Measurements from ENCODE around the gene TEX2.
"Not testable (repeated sequence)": the region's sequence is repeated elsewhere in the genome, so short reads cannot be mapped to it uniquely, and the experiment has no call there.

Gene TEX2

DNA sequence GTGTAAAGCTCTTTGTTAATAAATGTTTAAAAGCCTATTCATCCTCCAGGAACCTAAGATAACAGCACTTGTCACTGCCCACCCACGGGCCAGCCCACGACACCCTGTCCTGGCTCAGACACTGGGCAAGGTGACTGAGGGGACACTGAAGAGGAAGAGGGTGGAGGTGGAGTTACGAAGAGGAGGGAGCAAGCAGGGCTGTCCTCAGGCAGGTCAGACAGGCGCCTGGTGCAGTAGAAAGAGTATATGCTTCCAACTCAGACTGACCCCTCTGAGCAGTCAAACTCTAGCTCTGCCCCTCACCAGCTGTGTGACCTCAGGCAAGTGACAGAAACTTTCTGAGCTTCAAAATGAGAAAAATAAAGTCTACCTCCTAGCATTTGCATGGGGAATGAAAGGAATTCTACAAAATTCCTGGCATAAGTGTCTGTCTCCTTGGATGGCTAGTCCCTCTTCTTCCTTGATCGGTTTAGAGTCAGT, 22.8 kb downstream of the TEX2 start:
- DNase-seq (ENCODE audit: low read depth), result no peak

DNA sequence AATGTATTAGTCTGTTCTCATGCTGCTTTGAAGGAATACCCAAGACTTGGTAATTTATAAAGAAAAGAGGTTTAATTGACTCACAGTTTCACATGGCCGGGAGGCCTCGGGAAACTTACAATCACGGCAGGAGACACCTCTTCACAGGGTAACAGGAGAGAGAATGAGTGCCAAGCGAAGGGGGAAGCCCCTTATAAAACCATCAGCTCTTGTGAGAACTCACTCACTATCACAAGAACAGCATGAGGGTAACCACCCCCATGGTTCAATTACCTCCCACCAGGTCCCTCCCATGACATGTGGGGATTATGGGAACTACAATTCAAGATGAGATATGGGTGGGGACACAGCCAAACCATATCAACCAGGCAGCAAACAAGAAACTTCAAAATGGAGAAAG, 24.6 kb downstream of the TEX2 start:
- DNase-seq (ENCODE audit: low read depth), result not testable (repeated sequence)

DNA sequence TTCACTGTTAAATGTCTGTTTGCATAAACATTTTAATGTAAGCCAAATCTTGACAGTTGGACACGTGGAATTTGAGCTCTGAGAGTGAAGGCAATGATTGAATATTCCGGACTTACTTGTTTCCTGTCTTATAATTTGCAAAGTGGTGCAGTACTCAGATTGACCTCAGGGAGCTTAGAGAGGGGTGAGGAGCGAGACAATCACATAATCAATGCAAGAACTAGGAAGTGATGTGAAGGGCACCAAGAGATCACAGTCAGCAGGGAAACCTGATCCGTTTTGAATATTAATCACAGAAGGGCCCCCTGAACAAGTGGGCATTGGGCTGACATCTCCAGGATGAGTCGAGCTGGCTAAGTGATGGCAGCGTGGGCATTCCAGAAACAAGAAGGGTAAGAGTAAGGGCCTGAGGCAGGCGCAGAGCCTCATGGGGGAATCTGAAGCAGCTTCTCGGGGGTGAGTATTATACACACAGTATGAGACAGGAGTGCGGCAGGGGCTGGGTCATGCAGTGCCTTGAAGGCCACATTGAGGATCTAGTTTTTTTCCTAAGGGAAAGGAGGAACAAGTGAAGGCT, 26.1 kb downstream of the TEX2 start:
- DNase-seq (ENCODE audit: low read depth), result no peak

DNA sequence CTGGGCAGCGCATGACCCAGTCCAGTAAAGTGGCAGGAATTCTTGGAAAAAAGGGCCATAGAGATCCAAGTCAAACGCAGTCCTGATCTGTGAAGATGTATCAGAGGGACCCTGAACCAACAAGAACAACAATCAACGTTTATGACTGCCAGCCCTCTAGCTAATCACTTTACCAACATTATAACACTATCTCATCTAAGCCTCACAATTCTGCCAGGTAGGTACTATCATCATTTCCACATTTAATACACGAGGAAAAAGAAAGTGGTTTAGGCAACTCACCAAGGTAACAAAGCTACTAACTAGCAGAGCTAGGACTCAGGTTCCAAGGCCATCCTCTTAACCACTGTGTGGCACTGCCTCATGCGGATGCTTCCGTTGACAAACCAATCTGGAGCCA, 28.1 kb downstream of the TEX2 start:
- DNase-seq (ENCODE audit: low read depth), result no peak

DNA sequence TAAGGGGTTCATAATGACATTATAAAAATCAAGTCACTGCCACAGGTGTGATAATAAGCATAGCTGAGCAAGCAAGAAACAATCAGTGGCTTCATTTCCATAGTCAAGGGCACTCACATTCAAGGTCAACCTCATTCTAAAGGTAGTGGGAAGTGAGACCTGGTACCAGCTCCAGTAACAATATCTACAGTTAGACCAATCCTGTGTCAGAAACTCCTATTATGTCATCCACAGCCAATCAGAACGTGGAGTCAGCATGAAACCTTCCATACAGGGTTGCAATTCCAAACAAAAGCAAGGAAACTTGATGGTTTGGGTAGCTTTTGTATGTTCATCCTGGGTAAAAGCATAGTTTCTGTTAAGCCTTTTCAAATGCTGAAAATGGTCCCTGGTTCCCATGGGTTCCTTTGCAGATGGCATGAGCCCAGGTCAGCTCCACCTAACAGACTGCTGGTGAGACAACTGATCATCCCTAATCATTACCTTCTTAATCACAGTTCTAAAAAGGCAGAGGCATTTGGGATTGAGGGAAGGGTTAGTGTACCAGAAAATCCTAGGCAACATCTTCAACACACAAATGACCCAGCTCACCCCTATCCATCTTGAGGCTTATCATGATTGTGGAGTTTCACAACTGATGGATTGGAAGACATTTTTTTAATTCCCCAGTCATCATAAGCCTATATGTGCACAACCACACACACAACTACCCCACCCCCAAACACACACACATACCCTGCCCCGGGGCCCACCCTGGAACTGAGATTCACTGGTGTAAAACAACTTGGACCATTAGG, 30.4 kb downstream of the TEX2 start:
- DNase-seq (ENCODE audit: low read depth), result no peak

DNA sequence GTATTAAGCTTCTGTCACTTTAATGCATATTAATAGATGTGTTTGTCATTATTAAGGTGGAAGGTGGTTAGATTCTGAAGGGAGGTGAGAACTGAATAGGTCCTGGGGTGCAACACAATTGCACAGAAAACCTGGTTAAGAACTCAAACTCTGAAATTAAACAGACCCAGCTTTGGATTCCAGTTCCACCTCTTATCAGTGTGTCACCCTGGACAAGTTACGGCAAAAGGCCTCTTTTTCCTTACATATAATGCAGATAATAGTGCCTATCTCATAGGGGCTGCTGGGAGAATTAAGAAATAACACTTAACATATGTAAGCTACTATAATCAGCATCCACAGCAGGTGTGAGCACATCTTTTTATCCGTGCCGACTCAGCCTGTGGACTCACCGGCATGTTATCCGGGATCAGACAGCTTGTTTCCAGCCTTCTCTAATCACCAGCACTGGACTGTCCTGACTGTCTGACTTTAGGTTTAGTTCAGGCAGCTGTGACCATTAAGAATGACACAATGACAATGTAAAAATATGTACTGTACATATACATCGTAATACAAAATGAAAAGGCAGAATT, 31.4 kb downstream of the TEX2 start:
- no peak for DNase-seq (ENCODE audit: low read depth)

DNA sequence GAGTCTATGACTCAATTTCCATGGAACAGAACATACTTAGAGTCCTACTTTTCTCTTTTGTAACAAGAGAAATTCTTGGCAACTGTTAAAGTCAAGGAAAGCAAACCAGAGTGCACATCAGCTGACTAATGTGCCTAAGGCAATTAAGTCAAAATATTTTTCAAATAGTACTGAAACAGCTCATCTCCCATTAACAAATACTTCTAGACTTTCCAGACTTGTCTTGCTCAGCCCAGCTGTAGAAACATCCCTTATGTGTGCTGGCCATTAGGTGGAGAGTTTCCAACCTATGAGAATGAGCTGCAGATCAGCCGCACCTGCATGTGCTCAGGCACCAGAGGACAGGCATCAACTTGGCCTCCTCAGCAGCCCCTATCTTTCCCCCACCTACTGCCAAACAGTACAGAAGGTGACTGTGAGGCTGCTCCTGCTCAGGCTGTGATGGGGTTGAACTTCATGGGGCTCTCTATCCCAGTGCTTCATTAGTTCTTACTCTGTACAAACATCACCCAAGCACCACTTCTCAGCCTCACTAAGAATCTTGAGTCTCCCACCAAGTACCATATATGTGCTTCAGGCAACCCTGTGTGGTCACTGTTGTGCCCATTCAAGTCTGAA, 32.2 kb downstream of the TEX2 start:
- DNase-seq (ENCODE audit: low read depth), result peak; percentile 85

DNA sequence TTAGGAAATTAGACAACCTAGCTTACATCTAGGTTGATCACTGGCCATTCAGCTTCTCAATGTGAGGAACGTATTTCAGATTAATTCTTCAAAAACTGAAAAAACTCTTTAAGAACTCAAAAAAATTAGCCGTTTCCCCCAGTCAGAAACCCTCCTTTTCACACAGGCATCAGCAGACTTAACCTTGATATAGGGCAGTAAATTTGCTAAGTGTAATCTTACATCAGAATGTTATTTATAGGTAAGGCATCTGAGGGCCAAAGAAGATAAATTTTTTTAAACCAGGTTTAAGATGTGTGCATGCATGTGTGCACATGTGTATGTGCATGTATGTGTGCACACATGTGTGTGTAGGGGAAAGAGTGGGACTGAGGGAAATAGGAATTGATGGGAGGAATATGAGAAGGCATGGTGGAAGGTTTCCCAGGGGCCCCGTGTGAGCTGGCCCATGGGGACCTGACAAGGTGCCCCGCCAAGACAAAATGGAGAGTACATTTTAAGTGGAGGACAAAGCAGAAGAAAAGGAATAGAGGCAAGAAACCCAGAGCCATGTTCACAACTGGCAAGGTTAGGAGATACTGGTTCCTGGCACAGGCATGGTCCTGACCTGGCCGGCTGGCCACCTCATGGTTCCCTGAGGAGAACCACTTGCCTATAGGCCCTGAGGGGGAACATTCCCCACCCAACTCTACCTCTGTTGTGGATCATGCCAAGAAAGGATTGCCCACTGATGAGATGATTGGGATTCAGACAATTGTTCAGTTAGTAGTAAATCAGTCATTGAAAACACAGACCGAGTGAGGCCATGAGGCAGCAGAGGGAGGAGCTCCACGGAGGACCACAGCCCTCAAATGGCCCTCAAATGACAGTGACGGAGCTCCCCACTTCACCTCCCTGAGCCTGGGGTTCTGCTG, 33.0 kb downstream of the TEX2 start:
- no peak for DNase-seq (ENCODE audit: low read depth)

DNA sequence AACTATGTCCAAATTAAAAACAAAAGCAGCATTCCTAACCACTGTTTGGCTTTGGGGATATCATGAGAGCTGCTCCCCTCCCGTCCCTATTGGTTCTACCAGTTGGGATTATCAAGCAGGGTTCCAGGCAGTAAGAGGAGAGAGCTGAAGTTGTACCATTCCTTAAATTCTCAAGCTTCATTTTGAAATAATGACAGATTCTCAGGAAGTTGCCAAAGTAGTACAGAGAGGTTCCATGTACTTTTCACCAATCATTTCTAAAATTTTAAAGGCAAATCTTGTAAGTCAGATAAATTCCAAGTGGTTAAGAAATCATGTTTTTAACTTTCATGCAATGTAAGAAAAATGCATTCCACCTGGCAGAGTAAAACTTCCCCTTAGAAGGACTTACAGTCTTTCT, 36.9 kb downstream of the TEX2 start:
- DNase-seq (ENCODE audit: low read depth), result no peak

DNA sequence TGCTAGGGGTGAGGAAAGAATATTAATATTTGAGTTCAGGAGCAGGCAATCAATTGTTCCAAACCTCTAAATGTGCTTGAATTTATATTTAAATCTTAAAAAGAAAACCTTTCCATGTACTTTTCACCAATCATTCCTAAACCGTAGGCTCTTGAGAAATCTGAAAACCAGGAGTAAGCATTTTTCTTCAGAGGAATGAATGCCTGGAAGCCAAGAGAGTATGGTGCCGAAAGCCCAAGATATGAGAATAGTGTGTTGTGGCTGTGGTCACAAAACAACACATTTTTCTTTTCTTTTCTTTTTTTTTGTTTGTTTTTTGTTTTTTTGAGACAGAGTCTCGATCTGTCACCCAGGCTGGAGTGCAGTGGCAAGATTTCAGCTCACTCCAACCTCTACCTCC, 37.6 kb downstream of the TEX2 start:
- no peak for DNase-seq (ENCODE audit: low read depth)

DNA sequence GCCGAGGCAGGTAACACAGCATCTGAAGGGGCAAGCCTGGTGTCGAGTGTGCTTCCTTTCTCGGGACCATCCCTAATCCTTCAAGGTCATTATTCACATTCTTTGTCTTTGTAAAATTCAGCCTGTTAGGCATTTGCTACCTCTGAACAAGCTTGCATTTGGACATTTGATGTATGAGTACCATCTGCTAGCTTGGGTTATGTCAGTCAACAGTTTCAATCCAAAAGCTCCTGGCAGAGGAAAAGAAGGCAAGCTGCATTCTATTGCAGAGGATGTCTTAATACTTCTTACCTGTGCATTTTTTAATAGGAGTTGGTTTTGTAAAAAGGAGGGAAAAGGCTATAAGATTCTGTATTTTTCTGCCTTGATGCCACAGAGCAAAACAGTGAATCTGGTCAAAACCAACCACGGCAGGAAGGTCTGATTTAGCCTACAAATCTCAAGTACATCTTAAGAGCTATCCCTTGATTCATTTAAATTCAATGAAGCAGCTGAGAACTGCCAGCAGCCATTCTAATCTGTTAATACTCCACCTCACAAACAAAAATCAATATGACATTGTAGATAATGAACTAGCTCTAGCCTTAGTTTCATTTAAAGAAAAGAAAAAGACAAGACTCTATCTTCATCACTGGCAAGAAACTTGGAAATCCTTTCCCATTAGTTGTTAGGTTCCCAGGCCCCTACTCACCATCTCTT, 39.0 kb downstream of the TEX2 start:
- DNase-seq (ENCODE audit: low read depth), result no peak

DNA sequence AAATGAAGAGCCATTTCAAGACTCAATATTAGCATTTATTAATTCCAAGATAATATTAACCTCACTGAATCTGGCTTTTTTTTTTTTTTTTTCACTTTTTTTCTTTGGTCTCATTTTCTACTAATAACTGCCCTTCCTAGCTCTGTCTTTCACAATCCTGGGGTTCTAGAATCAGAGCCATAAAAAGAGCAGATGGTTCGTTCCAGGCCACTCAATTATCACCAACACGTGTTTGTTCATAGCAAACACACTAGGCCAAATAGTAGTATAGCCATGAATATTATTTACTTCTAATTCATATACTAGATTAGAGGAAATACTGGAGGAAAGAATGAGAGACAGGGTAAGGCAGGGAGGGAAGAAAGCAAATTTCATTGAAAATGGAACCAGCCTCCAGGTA, 39.8 kb downstream of the TEX2 start:
- no peak for DNase-seq (ENCODE audit: low read depth)

DNA sequence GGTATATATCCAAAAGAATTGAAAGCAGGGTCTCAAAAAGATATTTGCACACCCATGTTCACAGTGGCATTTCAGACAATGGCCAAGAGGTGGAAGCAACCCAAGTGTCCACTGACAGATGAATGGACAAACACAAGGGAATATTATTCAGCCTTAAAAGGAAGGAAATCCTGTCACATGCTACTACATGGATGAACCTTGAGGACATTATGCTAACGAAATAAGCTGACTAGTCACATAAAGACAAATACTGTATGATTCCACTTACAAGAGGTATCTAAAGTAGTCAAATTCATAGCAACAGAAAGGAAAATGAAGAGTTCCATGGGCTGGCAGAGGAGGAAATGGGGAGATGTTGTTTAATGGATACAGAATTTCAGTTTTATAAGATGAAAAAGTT, 41.4 kb downstream of the TEX2 start:
- DNase-seq (ENCODE audit: low read depth), result no peak

DNA sequence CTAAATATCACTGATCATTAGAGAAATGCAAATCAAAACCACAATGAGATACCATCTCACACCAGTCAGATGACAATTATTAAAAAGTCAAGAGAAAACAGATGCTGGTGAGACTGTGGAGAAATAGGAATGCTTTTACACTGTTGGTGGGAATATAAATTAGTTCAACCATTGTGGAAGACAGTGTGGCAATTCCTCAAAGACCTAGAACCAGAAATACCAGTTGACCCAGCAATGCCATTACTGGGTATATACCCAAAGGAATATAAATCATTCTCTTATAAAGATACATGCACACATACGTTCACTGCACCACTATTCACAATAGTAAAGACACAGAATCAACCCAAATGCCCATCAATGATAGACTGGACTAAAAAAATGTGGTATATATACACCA, 42.5 kb downstream of the TEX2 start:
- not testable (repeated sequence) for DNase-seq (ENCODE audit: low read depth)

DNA sequence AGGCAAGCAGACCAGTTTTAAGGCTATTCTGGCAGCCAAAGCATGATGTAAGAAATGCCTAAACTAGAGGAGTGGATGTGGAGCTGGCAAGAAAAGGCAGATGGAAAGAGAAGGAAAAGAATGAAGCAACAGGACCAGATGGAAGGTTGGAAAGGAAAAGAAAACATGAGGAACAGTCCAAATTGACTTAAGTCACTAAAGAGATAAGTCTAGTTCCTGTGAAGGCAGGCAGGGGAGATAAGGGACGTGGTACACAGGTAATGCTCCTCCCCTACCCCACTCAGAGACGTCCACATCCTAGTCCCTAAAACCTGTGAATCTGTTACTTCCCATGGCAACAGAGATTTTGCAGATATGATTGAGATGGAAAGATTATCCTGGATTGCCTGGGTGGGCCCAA, 43.5 kb downstream of the TEX2 start:
- no peak for DNase-seq (ENCODE audit: low read depth)

DNA sequence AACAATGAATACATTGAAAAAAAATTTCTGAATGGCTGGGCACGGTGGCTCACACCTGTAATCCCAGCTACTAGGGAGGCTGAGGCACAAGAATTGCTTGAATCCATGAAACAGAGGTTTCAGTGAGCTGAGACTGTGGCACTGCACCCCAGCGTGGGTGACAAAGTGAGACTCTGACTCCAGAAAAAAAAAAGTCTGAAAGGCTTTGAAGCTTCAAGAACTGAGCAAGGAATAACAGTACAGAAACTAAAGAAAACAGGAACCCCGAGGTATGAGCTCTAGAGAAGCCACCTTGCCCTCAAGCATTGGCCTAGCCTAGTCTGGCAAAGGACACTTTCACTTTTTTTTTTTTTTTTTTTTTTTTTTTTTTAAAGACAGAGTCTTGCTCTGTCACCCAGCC, 45.0 kb downstream of the TEX2 start:
- DNase-seq (ENCODE audit: low read depth), result no peak

DNA sequence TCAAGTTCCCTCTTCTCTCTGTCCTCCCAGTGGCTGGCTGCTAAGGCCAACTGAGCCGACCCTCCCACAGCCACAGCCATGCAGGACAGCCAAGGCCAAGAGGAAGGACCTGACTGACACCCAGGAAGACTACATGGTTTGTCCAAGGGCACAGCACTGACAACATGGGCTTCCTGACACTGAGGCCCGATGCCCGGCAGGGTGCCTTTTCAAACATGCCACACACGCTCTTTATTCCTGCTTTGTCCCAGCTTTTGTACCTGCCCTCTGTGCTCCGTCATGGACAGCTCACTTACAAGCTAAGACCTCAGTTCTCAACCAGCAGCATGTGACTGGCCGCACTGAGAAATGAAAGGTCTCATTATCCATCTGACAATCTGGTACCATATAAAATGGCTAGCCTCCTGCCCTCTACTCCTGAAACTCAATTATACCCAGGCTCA, 45.8 kb downstream of the TEX2 start:
- DNase-seq (ENCODE audit: low read depth), result no peak

DNA sequence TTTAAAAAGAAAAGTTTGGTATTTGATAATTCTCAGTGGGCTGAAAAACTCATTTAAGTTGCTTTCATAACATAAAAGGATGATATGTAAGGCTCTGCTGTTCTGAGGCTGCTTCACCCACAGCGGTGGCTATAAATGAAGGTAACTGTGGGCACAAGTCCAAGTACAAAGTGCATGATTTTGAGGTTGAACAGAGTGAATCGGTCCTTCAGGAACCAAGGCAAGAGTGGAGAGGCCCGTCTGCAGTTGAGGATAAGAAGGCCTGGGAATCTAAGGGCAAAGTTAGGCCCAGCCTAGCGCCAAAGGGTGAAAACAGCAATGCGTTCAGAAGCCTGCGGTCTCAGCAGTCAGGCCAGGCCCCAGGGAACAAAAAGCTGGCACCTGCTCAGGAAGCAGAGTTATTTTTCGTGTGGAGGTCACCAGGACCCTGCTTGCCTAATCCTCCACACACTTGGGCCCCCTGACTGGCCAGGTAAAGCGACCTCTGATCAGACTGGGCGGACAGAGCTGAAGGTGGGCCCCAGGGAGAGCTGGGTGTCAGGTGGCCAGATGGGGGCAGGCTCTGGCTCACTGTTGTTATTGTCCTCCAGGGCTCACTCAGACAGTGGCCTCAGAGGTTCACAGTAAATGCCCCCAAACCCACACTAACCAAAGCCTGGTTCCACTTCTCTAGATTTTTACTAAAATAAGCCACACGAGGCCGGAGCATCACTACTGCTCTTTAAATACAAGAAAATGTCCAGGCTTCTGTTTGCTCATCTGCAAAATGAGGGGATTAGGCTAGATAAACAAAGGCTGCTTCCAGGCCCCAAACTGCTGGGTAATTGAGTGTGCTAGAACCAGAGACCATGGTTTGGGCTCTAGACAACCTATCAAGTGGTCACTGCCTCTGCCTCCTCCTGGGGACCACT, 46.5 kb downstream of the TEX2 start:
- no peak for DNase-seq (ENCODE audit: low read depth)

DNA sequence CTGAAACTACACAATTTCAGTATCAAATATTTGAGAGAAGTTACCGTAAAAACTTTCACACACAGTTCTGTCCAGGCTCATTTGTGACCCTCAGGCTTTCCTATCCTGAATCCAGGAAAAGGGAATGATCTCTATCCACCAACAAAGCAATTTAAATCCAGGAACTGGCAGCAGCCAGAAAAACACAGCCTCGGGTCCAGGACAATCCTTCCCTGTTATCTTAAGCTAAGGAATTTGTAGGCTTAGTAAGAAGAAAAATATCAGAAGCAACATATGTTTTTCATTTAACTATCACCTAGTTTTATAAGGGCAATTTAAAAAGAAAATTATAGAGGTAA, 47.1 kb downstream of the TEX2 start:
- no peak for DNase-seq (ENCODE audit: low read depth)

DNA sequence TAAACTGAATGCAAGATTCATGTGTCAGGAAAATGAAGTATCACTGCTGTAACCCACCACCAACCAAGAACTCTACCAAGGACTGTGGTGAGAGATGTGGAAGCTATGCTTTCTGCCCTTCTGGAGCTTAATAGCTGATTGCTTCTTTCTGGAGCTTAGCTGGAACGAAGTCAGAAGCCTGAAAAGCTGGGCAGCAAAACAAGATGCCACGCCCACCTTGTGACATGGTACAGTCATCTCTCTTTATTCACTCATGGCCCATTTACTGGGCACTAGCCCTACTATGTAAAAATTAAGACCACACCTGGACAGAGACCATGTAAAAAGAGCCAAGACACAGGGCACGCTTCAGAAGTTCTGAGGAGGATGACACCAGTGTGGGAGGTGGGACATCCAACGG, 48.1 kb downstream of the TEX2 start:
- DNase-seq (ENCODE audit: low read depth), result no peak
